PFSK-1 (cell line): ENCODE results near the gene TTC12.

Experiments used
- TAF1 ChIP-seq: IDR thresholded peaks from 2 replicates; pipeline ENCODE4 v1.6.1; 2012; ENCODE audit warnings: low read length, control low read depth, borderline replicate concordance; ENCODE audit not compliant: insufficient read depth
- TF ChIP-seq, protein P1 (sequence below), 2 experiments: IDR thresholded peaks; 2 replicates each; pipeline versions ENCODE4 v1.6.1 to v1.8.0; 2011 to 2012; ENCODE audit warnings: low read depth in 2 of 2, low read length in 2 of 2, control low read depth in 1 of 2, inconsistent platforms in 1 of 2, mild to moderate bottlenecking in 1 of 2, moderate library complexity in 1 of 2; ENCODE audit not compliant: insufficient read depth in 1 of 2

DNA sequence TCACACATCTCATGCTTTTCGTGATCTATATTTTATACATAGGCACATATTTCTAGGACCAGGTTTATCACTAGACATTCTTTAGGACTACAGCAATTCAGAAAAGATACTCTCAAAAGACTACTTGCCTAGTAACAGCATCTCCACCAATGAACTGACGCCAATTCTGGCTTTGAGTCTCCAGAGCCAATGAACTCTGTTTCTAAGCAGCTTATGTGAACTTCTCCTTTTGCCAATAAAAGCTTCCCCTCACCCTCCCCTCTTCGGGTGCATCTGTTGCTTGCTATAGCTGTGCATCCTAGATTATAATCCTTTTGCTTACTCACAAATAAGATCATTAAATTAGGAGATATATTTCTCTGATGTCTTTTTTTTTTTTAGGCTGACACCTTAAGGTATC, 61.8 kb downstream of the TTC12 start:
- no peak for TF ChIP-seq TAF1
- TF ChIP-seq, protein P1, sequence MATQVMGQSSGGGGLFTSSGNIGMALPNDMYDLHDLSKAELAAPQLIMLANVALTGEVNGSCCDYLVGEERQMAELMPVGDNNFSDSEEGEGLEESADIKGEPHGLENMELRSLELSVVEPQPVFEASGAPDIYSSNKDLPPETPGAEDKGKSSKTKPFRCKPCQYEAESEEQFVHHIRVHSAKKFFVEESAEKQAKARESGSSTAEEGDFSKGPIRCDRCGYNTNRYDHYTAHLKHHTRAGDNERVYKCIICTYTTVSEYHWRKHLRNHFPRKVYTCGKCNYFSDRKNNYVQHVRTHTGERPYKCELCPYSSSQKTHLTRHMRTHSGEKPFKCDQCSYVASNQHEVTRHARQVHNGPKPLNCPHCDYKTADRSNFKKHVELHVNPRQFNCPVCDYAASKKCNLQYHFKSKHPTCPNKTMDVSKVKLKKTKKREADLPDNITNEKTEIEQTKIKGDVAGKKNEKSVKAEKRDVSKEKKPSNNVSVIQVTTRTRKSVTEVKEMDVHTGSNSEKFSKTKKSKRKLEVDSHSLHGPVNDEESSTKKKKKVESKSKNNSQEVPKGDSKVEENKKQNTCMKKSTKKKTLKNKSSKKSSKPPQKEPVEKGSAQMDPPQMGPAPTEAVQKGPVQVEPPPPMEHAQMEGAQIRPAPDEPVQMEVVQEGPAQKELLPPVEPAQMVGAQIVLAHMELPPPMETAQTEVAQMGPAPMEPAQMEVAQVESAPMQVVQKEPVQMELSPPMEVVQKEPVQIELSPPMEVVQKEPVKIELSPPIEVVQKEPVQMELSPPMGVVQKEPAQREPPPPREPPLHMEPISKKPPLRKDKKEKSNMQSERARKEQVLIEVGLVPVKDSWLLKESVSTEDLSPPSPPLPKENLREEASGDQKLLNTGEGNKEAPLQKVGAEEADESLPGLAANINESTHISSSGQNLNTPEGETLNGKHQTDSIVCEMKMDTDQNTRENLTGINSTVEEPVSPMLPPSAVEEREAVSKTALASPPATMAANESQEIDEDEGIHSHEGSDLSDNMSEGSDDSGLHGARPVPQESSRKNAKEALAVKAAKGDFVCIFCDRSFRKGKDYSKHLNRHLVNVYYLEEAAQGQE (IDR thresholded peaks at IDR 0.05; ENCODE audit: insufficient read depth in 1 of 2, low read depth in 2 of 2, low read length in 2 of 2), result no peak
